ENCODE data around the gene NELFB. TPM values are rescaled to one million over a fixed set of nuclear protein-coding genes. Genes with fewer than 3 reads are reported as not detected.

NELFB gene
- total and polyA plus RNA-seq, 2 donors (not counting 1 experiment from before 2014, with no cell fraction given) = 53.7 to 55.8 TPM

GRCh38 chr9:137253717-137254623, 1.2 kb upstream of the NELFB start:
- Mint-ChIP-seq H3K4me3 (peak overlapping the region; percentile 86), H3K27me3 (no peaks in the 10 kb centered on the region), H3K27ac (peak overlapping the region; percentile 73), H3K4me1 (peaks cover 25% of the 10 kb centered on the region), H3K9me3 (ENCODE audit: insufficient read depth) (no peaks in the 10 kb centered on the region)
- intact Hi-C loops (cut with micrococcal nuclease) = loop anchor here (2.0 kb wide), 1 partner anchor 15 kb away; no protein-coding TSS in a partner anchor
- peak overlapping the region; percentile 91 for H2AFZ ChIP-seq (ENCODE audit: insufficient read depth, low read depth, low read length, poor library complexity, severe bottlenecking)
- no peaks in the 10 kb centered on the region for H3K27me3 ChIP-seq (replicated peaks in 1 of 4; ENCODE audit: control extremely low read depth in 1 of 4, control insufficient read depth in 3 of 4, insufficient read depth in 4 of 4, low read length in 3 of 4)
- peaks cover 0 to 11% of the 10 kb centered on the region in 2 experiments for H3K36me3 ChIP-seq (replicated peaks in 1 of 2; ENCODE audit: control extremely low read depth in 1 of 2, control insufficient read depth in 1 of 2, extremely low read depth in 1 of 2, insufficient read depth in 2 of 2, low read length in 1 of 2)
- H3K4me2 ChIP-seq (replicated peaks; ENCODE audit: low read depth, low read length, poor library complexity, severe bottlenecking) = peak overlapping the region; percentile 92
- H3K79me2 ChIP-seq (ENCODE audit: control insufficient read depth, insufficient read depth, low read length) = peaks cover 30% of the 10 kb centered on the region
- peak overlapping the region; percentile 85 for H3K9ac ChIP-seq (ENCODE audit: low read length)
- 93% methylated on average over 21 of the region's 21 CpGs for whole genome bisulfite sequencing (ENCODE audit: insufficient coverage)
- ATAC-seq (ENCODE audit: low read depth) (no peak), DNase-seq (no peak)
- TF ChIP-seq, protein P1, sequence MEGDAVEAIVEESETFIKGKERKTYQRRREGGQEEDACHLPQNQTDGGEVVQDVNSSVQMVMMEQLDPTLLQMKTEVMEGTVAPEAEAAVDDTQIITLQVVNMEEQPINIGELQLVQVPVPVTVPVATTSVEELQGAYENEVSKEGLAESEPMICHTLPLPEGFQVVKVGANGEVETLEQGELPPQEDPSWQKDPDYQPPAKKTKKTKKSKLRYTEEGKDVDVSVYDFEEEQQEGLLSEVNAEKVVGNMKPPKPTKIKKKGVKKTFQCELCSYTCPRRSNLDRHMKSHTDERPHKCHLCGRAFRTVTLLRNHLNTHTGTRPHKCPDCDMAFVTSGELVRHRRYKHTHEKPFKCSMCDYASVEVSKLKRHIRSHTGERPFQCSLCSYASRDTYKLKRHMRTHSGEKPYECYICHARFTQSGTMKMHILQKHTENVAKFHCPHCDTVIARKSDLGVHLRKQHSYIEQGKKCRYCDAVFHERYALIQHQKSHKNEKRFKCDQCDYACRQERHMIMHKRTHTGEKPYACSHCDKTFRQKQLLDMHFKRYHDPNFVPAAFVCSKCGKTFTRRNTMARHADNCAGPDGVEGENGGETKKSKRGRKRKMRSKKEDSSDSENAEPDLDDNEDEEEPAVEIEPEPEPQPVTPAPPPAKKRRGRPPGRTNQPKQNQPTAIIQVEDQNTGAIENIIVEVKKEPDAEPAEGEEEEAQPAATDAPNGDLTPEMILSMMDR (IDR thresholded peaks at IDR 0.05) = no peak
- no peak for TF ChIP-seq EZH2 (IDR thresholded peaks at IDR 0.05; ENCODE audit: borderline replicate concordance, insufficient read depth, low read depth, low read length, poor library complexity, severe bottlenecking)
- H3K4me3 ChIP-seq (ENCODE audit: control extremely low read depth in 1 of 5, extremely low read depth in 1 of 5, insufficient read depth in 1 of 5, low read depth in 2 of 5, low read length in 4 of 5) = peak overlapping the region in 4 of 5 experiments; percentile 67 to 81 (median 75)
- CTCF ChIA-PET = interaction anchor here (0.9 to 2.3 kb wide), 8 partner anchors 10 to 48 kb away, joined by 3 to 14 read pairs (median 3); partner anchors contain the start of genes CYSRT1, NRARP, TOR4A and TUBB4B
- peaks cover 17 to 27% of the 10 kb centered on the region in 2 donors for H3K4me1 ChIP-seq (ENCODE audit: control insufficient read depth in 2 of 2, insufficient read depth in 2 of 2, low read length in 2 of 2)
- no peaks in the 10 kb centered on the region for H3K9me3 ChIP-seq (ENCODE audit: control extremely low read depth in 1 of 3, control insufficient read depth in 2 of 3, insufficient read depth in 1 of 3, low read length in 2 of 3)
- no peak overlapping the region for H3K27ac ChIP-seq (ENCODE audit: low read length in 2 of 2)
- POLR2A ChIA-PET = interaction anchor here (0.7 to 3.5 kb wide), 7 partner anchors 11 to 167 kb away, joined by 3 to 29 read pairs (median 5); partner anchors contain the start of genes MAN1B1, TOR4A and TUBB4B
- peaks cover 18% of the 10 kb centered on the region for H4K20me1 ChIP-seq (ENCODE audit: control insufficient read depth, insufficient read depth, low read length, poor library complexity, severe bottlenecking)

Measured in B cell (primary cell).